Measurements from ENCODE around the gene DPH6. TPM values are rescaled to one million over a fixed set of nuclear protein-coding genes. Genes with fewer than 3 reads are reported as not detected.
"Not testable (repeated sequence)": the region's sequence is repeated elsewhere in the genome, so short reads cannot be mapped to it uniquely, and the experiment has no call there.

The DPH6 gene
- total RNA-seq, 2 donors from 2014 or later, result 3.7 to 13.3 TPM

DNA sequence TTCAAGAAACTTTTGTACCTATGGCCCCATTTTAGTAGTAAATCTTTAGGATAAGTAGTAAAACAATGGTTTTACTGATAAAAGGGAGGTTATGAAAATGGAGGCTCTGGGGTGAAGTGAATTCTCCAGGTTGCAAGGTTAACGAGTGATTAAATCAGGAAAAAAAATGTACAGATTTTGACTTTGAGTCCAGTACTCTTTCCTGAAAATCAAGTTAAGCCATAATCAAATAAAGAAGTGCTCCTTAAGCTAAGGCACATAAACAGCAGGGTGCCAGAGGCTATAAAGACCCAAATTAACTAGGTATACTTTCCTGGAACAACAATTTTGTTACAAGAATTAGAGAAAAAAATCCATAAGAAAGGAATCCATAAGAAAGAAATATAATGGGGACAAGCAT lies 114.7 kb downstream of the DPH6 start:
- Mint-ChIP-seq H3K27ac (no peak overlapping the region), H3K36me3 (peaks cover 5 to 14% of the 10 kb centered on the region in 2 donors), H3K9me3 (no peaks in the 10 kb centered on the region)
- ATAC-seq (no peak), DNase-seq (ENCODE audit: low spot score in 2 of 2) (no peak)

DNA sequence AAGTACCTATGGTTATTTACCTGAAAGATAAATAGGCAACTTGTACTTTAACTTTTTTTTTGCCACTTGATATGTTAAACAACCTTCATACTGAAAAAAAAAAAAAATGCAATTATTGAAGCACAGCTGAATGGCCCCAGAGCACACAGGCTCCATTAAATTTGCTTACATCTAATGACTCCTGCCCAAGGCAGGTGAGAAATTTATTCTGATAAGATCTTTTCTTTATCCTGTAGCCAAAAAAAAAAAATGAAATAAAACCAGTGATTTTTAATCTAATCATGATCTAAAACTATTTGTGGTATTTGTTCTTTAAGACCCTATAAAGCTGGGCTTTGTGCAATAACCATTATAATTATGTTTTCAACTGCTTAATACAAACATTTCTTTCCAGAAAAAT lies 115.7 kb downstream of the DPH6 start:
- no peak overlapping the region for H3K27ac Mint-ChIP-seq
- H3K9me3 Mint-ChIP-seq, result no peaks in the 10 kb centered on the region
- no peak for DNase-seq (ENCODE audit: low spot score in 2 of 2)
- peaks cover 0 to 9% of the 10 kb centered on the region in 2 donors for H3K36me3 Mint-ChIP-seq
- ATAC-seq, result no peak

DNA sequence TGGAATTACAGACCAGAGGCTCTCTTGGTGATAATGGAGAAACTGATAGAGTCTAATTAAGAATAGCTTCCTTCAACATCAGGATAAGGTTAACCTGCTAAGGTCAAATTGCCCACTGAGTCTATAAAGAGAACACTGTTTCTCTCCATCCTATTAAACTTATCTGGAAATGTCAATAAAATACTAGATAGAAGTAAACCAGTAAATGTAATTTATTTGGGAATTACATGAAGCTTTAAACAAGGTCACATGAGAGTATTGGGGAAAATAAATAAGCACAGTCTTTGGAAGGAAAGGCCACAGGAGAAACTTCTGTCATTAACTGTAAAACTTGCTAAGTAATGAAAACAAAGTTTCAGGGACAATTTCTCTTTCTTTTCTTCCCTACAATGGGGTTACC lies 118.5 kb downstream of the DPH6 start:
- no peak for ATAC-seq
- Mint-ChIP-seq H3K27ac (peak overlapping the region in 1 of 2 donors; percentile 13), H3K9me3 (peaks cover 0 to 4% of the 10 kb centered on the region in 2 donors), H3K36me3 (peaks cover 0 to 9% of the 10 kb centered on the region in 2 donors)
- DNase-seq (ENCODE audit: low spot score in 2 of 2), result no peak

DNA sequence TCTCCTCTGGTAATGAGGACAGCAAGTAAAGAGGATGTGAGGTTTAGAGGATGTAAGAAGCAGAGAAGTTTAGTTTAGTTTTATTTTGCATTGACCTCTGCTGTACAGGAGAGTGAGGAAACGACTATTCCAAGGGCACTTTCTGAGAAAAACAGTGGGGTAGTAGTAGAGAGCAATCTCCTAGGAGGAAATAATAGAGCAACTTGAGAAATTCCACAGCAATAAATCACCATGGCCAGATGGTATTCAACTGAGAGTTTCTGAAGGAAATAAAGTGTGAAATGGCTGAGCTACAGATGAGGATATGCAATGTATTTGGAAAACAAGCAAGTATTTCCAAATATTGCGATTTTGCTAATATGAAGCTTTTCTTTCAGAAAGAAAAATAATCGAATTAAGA lies 118.9 kb downstream of the DPH6 start:
- ATAC-seq (no peak), DNase-seq (ENCODE audit: low spot score in 2 of 2) (no peak)
- peaks cover 0 to 6% of the 10 kb centered on the region in 2 donors for H3K36me3 Mint-ChIP-seq
- peaks cover 0 to 4% of the 10 kb centered on the region in 2 donors for H3K9me3 Mint-ChIP-seq
- H3K27ac Mint-ChIP-seq, result peak overlapping the region in 1 of 2 donors; percentile 13

DNA sequence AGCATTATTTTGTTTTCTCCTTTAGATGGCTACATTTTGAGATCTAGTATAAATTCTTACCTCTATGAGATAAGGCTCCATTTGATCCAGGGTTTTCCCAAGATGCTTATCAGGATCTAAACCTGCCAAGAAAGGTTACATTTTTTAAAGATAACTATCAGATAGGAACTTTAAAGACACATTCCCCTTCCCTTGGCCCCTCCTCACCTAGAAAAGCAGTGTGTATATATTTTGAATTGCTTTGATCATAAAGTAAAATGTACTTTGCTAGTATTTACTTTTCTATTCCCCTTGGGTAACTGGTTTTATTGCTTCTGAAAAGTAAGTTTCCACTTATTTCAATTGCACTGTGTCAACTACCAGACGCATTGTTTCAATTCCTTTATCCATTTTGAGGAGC lies 135.2 kb downstream of the DPH6 start:
- no peak for ATAC-seq
- no peaks in the 10 kb centered on the region for H3K9me3 Mint-ChIP-seq
- H3K27ac Mint-ChIP-seq, result no peak overlapping the region
- no peak for DNase-seq (ENCODE audit: low spot score in 2 of 2)
- H3K36me3 Mint-ChIP-seq, result no peaks in the 10 kb centered on the region

DNA sequence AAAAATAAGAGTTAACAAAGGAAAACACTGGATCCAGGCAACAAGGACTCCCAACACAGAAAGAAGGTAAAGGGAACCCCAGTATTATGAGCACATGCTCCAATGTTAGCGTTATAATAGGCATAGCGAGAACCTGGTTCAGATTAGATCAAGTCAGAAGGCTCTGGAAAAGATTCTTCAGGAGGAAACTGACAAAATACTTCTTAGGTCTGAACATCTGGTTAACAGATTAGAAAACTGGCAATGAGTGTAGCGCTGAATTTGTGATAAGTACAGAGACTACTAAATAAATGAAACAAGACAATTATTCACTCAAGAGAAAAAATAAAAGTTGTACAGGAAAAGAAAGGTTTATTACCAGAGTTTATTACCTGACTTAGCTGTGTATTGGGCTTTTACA lies 146.1 kb downstream of the DPH6 start:
- ATAC-seq (no peak), DNase-seq (ENCODE audit: low spot score in 2 of 2) (no peak)
- peaks cover 0 to 30% of the 10 kb centered on the region in 2 donors for H3K36me3 Mint-ChIP-seq
- peaks cover 4 to 6% of the 10 kb centered on the region in 2 donors for H3K9me3 Mint-ChIP-seq
- H3K27ac Mint-ChIP-seq, result no peak overlapping the region

DNA sequence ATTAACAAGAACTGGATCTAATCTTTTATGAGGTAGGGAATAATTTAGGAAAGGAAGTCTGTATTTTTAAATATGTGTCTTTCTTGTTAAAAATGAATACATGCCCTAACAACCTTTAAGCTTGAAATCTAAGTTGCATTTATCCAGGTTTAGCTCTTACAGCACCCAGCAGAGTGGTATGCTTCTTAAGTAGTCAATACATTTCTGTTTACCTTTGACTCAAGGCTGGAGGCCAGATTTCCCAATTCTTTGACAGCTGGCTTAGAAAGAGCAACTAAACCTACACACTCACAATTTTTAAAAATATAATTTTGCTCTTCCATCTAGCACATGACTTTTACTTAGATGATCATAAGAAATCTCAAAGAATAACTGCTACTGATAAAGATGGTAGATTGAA lies 148.9 kb downstream of the DPH6 start:
- H3K36me3 Mint-ChIP-seq, result peaks cover 0 to 26% of the 10 kb centered on the region in 2 donors
- DNase-seq (ENCODE audit: low spot score in 2 of 2) (no peak), ATAC-seq (no peak)
- peak overlapping the region in 1 of 2 donors; percentile 30 for H3K27ac Mint-ChIP-seq
- peaks cover 0 to 8% of the 10 kb centered on the region in 2 donors for H3K9me3 Mint-ChIP-seq

DNA sequence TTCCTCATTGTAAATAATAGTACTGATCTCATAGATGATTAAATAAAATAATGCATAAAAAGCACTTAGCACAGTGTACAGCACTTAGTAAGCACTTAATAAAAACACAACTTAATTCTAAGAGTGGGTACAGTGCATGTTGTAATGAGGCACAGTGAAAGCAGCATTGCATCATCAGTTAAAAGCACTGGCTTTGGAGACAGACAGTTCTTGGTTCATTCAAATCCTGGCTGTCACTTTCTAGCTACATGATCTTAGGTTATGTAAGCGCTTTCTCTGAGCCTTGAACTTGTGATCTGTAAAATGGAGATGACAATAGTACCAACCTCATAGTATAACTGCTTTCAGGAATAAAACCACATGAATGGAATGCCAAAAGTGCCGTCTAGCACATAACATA lies 151.5 kb downstream of the DPH6 start:
- H3K27ac Mint-ChIP-seq, result no peak overlapping the region
- peaks cover 0 to 27% of the 10 kb centered on the region in 2 donors for H3K36me3 Mint-ChIP-seq
- DNase-seq (ENCODE audit: low spot score in 2 of 2), result no peak
- peaks cover 4 to 17% of the 10 kb centered on the region in 2 donors for H3K9me3 Mint-ChIP-seq
- no peak for ATAC-seq

DNA sequence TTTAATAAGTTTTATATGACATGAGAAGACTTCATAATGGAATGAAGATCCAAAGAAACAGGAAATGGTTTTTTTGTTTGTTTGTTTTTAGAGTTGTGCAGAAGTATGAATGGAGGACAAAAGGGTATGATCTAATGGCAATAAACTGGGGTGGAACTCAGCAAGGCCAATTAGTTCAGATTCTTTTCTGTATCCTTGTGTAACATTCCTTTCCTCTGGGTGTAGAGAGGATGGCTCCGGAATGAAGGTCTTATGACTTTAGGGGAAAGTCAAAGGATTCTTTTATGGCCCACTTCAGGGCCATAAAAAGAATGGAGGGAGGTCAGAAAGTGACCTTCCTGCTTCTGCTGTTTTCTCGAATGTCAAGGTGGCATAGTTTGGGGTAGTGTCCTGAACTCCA lies 152.6 kb downstream of the DPH6 start:
- Mint-ChIP-seq H3K27ac (no peak overlapping the region), H3K36me3 (peaks cover 0 to 27% of the 10 kb centered on the region in 2 donors), H3K9me3 (peaks cover 4 to 24% of the 10 kb centered on the region in 2 donors)
- no peak for ATAC-seq
- DNase-seq (ENCODE audit: low spot score in 2 of 2), result no peak

DNA sequence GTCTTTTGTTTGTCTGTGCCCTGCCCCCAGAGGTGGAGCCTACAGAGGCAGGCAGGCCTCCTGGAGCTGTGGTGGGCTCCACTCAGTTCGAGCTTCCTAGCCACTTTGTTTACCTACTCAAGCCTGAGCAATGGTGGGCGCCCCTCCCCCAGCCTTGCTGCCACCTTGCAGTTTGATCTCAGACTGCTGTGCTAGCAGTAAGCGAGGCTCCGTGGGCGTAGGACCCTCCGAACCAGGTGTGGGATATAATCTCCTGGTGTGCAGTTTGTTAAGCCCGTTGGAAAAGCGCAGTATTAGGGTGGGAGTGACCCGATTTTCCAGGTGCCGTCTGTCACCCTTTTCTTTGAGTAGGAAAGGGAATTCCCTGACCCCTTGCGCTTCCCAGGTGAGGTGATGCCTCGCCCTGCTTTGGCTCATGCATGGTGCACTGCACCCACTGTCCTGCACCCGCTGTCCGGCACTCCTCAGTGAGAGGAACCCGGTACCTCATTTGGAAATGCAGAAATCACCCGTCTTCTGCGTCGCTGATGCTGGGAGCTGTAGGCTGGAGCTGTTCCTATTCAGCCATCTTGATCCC lies 154.5 kb downstream of the DPH6 start:
- not testable (repeated sequence) for DNase-seq (ENCODE audit: low spot score in 2 of 2); ATAC-seq
- peaks cover 4 to 24% of the 10 kb centered on the region in 2 donors for H3K9me3 Mint-ChIP-seq

DNA sequence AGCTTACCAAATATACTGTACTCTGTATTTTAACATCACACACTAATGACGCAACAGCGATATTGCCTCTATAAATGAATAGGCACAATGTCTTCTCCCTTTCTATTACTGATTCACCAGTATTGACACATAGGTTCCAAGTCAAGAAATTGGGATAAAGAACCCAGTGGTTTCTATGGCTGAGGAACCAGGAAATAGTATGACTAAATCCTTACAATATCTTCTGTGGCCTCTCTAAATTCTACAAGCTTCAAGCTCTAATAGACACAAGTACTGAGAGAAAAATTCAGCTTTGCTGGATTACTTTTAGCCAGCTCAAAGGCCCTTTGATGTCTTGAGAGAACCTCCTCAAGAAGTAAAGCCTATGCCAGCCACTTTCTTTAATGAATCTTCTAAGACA lies 162.5 kb downstream of the DPH6 start:
- ATAC-seq (no peak), DNase-seq (ENCODE audit: low spot score in 2 of 2) (no peak)
- H3K9me3 Mint-ChIP-seq, result peaks cover 0 to under 1% of the 10 kb centered on the region in 2 donors
- H3K36me3 Mint-ChIP-seq, result peaks cover 0 to 5% of the 10 kb centered on the region in 2 donors
- H3K27ac Mint-ChIP-seq, result no peak overlapping the region

More for the DNA sequence above, 154.5 kb downstream of the DPH6 start:
- H3K27ac Mint-ChIP-seq, result not testable (repeated sequence)
- H3K36me3 Mint-ChIP-seq, result peaks cover 0 to 23% of the 10 kb centered on the region in 2 donors

DNA sequence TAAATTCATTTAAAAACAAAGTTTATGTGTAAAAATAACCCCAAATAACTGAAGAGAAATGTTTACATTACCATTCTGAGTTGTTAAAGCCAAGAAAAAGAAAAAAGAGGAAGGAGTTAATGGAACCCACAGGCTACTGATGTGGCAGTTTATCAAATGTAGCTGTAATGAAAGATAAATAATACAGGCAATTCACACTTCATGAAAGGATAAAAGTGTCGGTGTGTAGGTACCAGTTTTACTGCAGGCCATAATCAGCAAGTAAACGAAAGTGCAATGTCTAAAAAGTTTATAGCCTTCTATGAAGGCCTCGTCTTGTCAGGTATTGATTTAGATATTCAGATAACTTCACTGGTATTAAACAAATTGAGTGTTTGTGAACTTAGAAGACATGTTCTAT lies 164.6 kb downstream of the DPH6 start:
- no peak overlapping the region for H3K27ac Mint-ChIP-seq
- no peak for ATAC-seq

DNA sequence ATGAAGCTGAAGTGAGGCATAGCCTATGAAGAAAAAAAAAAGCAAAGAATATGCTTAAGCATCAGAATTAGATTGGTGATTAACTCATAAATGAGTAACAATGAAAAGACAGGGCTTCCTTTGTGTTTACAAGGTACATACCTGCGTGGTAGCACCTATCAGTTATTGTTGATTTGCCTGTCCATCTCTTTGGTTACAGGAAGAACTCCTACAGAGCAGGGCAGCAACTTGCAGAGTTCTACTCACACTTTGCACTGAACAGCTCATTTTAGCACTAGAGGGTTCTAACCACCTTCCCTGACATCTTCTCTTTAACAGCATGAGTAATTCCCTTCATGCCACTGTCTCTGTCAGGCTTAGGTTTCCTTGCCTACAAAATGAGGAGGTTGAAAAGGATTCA lies 166.0 kb downstream of the DPH6 start:
- DNase-seq (ENCODE audit: low spot score in 2 of 2) (no peak), ATAC-seq (peak in 1 of 2 donors; percentile 49)
- no peak overlapping the region for H3K27ac Mint-ChIP-seq
- peaks cover 7 to 10% of the 10 kb centered on the region in 2 donors for H3K36me3 Mint-ChIP-seq
- no peaks in the 10 kb centered on the region for H3K9me3 Mint-ChIP-seq

More for the DNA sequence above, 164.6 kb downstream of the DPH6 start:
- DNase-seq (ENCODE audit: low spot score in 2 of 2), result no peak
- Mint-ChIP-seq H3K9me3 (no peaks in the 10 kb centered on the region), H3K36me3 (peaks cover 7 to 10% of the 10 kb centered on the region in 2 donors)

DNA sequence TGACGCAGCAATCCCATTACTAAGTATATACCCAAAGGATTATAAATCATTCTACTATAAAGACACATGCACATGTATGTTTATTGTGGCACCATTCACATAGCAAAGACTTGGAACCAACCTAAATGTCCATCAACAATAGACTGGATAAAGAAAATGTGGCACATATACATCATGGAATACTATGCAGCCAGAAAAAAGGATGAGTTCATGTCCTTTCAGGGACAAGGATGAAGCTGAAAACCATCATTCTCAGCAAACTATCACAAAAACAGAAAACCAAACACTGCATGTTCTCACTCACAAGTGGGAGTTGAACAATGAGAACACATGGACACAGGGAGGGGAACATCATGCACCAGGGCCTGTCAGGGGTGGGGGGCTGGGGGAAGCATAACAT lies 167.5 kb downstream of the DPH6 start:
- H3K27ac Mint-ChIP-seq; DNase-seq (ENCODE audit: low spot score in 2 of 2); H3K9me3 Mint-ChIP-seq: not testable (repeated sequence)

DNA sequence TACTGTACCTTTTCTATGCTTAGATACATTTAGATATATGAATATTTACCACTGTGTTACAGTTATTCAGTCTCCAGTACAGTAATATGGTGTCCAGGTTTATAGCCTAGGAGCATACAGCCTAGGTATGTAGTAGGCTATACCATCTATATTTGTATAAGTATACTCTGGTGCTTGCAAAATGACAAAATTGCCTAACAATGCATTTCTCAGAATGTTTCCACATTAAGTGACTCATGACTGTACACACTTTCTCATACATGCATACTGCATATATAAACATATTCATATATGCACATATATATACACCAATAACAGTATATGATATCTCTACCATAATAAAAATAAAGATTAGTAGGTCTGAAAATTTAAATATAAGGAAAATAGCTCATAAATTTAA lies 169.3 kb downstream of the DPH6 start:
- no peaks in the 10 kb centered on the region for H3K9me3 Mint-ChIP-seq
- peaks cover 18 to 26% of the 10 kb centered on the region in 2 donors for H3K36me3 Mint-ChIP-seq
- DNase-seq (ENCODE audit: low spot score in 2 of 2) (no peak), ATAC-seq (peak in 1 of 2 donors; percentile 44)
- no peak overlapping the region for H3K27ac Mint-ChIP-seq

More for the DNA sequence above, 167.5 kb downstream of the DPH6 start:
- peaks cover 7 to 10% of the 10 kb centered on the region in 2 donors for H3K36me3 Mint-ChIP-seq
- not testable (repeated sequence) for ATAC-seq

DNA sequence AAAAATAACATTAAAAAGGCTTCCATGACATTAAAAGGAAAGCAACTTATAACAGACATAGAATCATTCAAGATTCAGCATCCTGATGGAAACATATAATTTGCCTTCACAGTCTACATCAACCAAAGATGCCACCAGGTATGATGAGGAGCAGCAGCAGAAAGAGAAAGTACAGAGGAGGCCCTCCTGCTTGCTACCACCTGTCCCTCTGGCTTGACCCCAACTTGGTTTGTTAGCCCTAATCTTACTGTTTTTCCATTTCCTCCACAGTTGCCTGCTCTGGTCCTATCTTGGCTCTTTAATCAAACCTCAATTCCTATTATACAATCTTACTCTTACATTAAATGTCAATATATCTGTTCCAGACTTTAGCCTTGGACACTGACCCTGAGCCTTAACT lies 171.3 kb downstream of the DPH6 start:
- ATAC-seq (no peak), DNase-seq (ENCODE audit: low spot score in 2 of 2) (no peak)
- Mint-ChIP-seq H3K27ac (no peak overlapping the region), H3K9me3 (no peaks in the 10 kb centered on the region), H3K36me3 (peaks cover 18 to 34% of the 10 kb centered on the region in 2 donors)

DNA sequence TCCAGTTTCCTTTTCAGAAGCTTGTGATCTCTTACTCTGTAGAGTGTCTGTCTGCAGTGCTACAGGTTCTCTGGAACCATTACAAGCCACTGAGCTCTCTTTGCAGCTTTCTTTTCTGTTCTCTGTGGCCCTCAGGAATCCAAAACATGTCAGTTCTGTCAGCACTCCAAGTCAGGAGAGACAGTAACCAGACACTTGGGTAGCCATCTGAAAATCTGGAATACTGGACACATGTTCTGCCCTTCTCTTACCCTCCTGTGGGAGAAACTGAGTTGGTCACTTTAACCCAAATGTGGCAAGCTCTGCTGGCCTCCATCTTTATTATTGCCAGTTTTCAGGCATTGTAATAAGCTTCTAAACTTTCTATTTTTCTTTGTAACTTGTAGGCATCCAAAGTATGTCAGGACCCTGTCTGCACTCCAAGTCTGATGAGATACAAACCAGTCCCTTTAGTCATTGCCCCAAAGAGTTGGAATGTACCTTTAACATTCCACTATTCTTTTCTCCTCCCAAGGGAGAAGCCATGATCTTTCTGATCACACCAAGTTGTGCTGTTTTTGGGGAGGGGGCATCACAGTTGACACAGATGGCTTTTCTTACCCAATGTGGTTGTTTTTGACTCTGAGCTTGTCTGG lies 183.7 kb downstream of the DPH6 start:
- Mint-ChIP-seq H3K36me3 (peaks cover 34 to 72% of the 10 kb centered on the region in 2 donors), H3K9me3 (peaks cover 55 to 64% of the 10 kb centered on the region in 2 donors), H3K27ac (no peak overlapping the region)
- ATAC-seq (no peak), DNase-seq (ENCODE audit: low spot score in 2 of 2) (no peak)

DNA sequence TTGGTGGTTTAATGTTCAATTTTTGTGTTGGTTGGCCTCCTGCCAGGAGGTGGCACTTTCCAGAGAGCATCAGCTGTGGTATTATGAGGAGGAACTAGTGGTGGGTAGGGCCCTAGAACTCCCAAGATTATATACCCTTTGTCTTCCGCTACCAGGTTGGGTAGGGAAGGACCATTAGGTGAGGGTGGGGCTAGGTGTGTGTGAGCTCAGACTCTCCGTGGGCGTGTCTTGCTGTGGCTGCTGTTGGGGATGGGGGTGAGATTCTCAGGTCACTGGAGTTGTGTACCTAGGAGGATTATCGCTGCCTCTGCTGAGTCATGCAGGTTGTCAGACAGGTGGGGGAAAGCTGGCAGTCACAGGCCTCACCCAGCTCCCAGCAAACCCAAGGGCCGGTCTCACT lies 187.1 kb downstream of the DPH6 start:
- ATAC-seq (no peak), DNase-seq (ENCODE audit: low spot score in 2 of 2) (no peak)
- Mint-ChIP-seq H3K27ac (no peak overlapping the region), H3K36me3 (peaks cover 40 to 67% of the 10 kb centered on the region in 2 donors), H3K9me3 (peaks cover 51 to 60% of the 10 kb centered on the region in 2 donors)
